OCI-LY1 (cell line): Measurements from ENCODE around the gene FUOM.

Source experiments
- H2AFZ ChIP-seq: fragments of 200-600 bp; sonication (generic), shearing (Covaris generic); 2 replicates; pipeline ENCODE4 v1.6.0; 2014; ENCODE audit warnings: antibody characterized with exemption, mild to moderate bottlenecking, low read length
- H3F3A ChIP-seq: fragments of 200-600 bp; sonication (generic), shearing (Covaris generic); 2 replicates; pipeline ENCODE4 v1.6.0; 2014; ENCODE audit warnings: mild to moderate bottlenecking, antibody characterized with exemption, low read length, moderate library complexity; ENCODE audit not compliant: insufficient read depth
- H3K27ac ChIP-seq: fragments of 200-600 bp; sonication (generic); 2 replicates; pipeline ENCODE4 v1.5.1; 2014; ENCODE audit warnings: low read length, mixed run types, mild to moderate bottlenecking, low read depth; ENCODE audit not compliant: poor library complexity, severe bottlenecking
- H3K27me3 ChIP-seq: fragments of 200-600 bp; sonication (generic); 2 replicates; pipeline ENCODE4 v1.6.0; 2014; ENCODE audit warnings: antibody characterized with exemption, mild to moderate bottlenecking, low read length, moderate library complexity; ENCODE audit not compliant: insufficient read depth
- H3K36me3 ChIP-seq: fragments of 200-600 bp; sonication (generic); 2 replicates; pipeline ENCODE4 v1.6.1; 2014; ENCODE audit warnings: mild to moderate bottlenecking, antibody characterized with exemption, low read length, moderate library complexity, mixed read lengths; ENCODE audit not compliant: insufficient read depth
- H3K4me1 ChIP-seq: fragments of 200-600 bp; sonication (generic); 2 replicates; pipeline ENCODE4 v1.5.1; 2014; ENCODE audit warnings: mild to moderate bottlenecking, low read length, moderate library complexity; ENCODE audit not compliant: insufficient read depth, severe bottlenecking
- H3K4me2 ChIP-seq: fragments of 200-600 bp; sonication (generic), shearing (Covaris generic); 2 replicates; pipeline ENCODE4 v1.6.1; 2014; ENCODE audit warnings: low read length
- H3K4me3 ChIP-seq: fragments of 200-600 bp; sonication (generic); 2 replicates; pipeline ENCODE4 v1.5.1; 2014; ENCODE audit warnings: low read length, low read depth, mild to moderate bottlenecking, mixed read lengths; ENCODE audit not compliant: poor library complexity, severe bottlenecking
- H3K79me2 ChIP-seq: fragments of 200-600 bp; shearing (Covaris generic); 2 replicates; pipeline ENCODE4 v1.6.1; 2016; ENCODE audit warnings: mixed run types, low read length, mixed read lengths; ENCODE audit not compliant: insufficient read depth
- H3K9ac ChIP-seq: fragments of 200-600 bp; sonication (generic), shearing (Covaris generic); 2 replicates; pipeline ENCODE4 v1.6.1; 2014; ENCODE audit warnings: mild to moderate bottlenecking, low read length, mixed read lengths
- H3K9me2 ChIP-seq: fragments of 200-600 bp; sonication (generic), shearing (Covaris generic); 2 replicates; pipeline ENCODE4 v1.6.1; 2014; ENCODE audit warnings: low read depth, mild to moderate bottlenecking, low read length, mixed read lengths
- H3K9me3 ChIP-seq: fragments of 200-600 bp; shearing (Covaris generic); 2 replicates; pipeline ENCODE4 v1.6.1; 2014; ENCODE audit warnings: low read length, mixed read lengths
- H4K20me1 ChIP-seq: fragments of 200-600 bp; sonication (generic), shearing (Covaris generic); 2 replicates; pipeline ENCODE4 v1.6.0; 2016; ENCODE audit warnings: mild to moderate bottlenecking, low read length; ENCODE audit not compliant: insufficient read depth
- CTCF ChIP-seq: fragments of 200-600 bp; sonication (generic), shearing (Covaris generic); IDR thresholded peaks from 2 replicates; pipeline ENCODE4 v1.5.1; 2017; ENCODE audit warnings: mild to moderate bottlenecking, antibody characterized with exemption, low read length, moderate library complexity, mixed read lengths
- EZH2 ChIP-seq: fragments of 200-600 bp; sonication (generic), shearing (Covaris generic); IDR thresholded peaks from 2 replicates; pipeline ENCODE4 v1.8.0; 2017; ENCODE audit warnings: borderline replicate concordance, mixed run types, mild to moderate bottlenecking, antibody characterized with exemption, low read length, moderate library complexity, mixed read lengths

The FUOM gene

GRCh38 chr10:133401500-133401899, 43.7 kb upstream of the FUOM start:
- no peak for TF ChIP-seq EZH2
- TF ChIP-seq CTCF = no peak
- Histone ChIP-seq H3K4me3 (no peak overlapping the region), H3K9ac (no peak overlapping the region), H3K9me3 (no peaks in the 10 kb centered on the region), H2AFZ (no peak overlapping the region), H3K27ac (no peak overlapping the region), H3F3A (no peaks in the 10 kb centered on the region), H3K4me2 (no peak overlapping the region), H3K27me3 (no peaks in the 10 kb centered on the region), H3K4me1 (peaks cover 10% of the 10 kb centered on the region), H3K9me2 (no peaks in the 10 kb centered on the region), H4K20me1 (no peaks in the 10 kb centered on the region), H3K36me3 (peaks cover 82% of the 10 kb centered on the region), H3K79me2 (peaks cover 7% of the 10 kb centered on the region; the same call in 1 of the 2 replicates)

- Histone ChIP-seq H2AFZ (no peak overlapping the region), H3K4me2 (no peak overlapping the region), H3K27ac (no peak overlapping the region), H3K4me3 (no peak overlapping the region), H3K36me3 (peaks cover 82% of the 10 kb centered on the region), H4K20me1 (no peaks in the 10 kb centered on the region), H3K9me2 (no peaks in the 10 kb centered on the region), H3K79me2 (peaks cover 5% of the 10 kb centered on the region; the same call in 1 of the 2 replicates), H3K4me1 (peaks cover 6% of the 10 kb centered on the region), H3K27me3 (no peaks in the 10 kb centered on the region), H3K9ac (no peak overlapping the region), H3K9me3 (no peaks in the 10 kb centered on the region), H3F3A (no peaks in the 10 kb centered on the region)
- TF ChIP-seq CTCF = no peak
- no peak for TF ChIP-seq EZH2
Measured at GRCh38 chr10:133400624-133401424, 43.0 kb upstream of the FUOM start.

GRCh38 chr10:133399123-133399601, 41.3 kb upstream of the FUOM start:
- Histone ChIP-seq H3K27me3 (no peaks in the 10 kb centered on the region), H3K4me1 (peaks cover 11% of the 10 kb centered on the region), H4K20me1 (no peaks in the 10 kb centered on the region), H2AFZ (no peak overlapping the region), H3K79me2 (peaks cover 12% of the 10 kb centered on the region), H3K4me2 (no peak overlapping the region), H3K9me2 (no peaks in the 10 kb centered on the region), H3K9me3 (no peaks in the 10 kb centered on the region), H3K9ac (no peak overlapping the region), H3K36me3 (peaks cover 70% of the 10 kb centered on the region), H3K27ac (no peak overlapping the region), H3K4me3 (no peak overlapping the region), H3F3A (no peaks in the 10 kb centered on the region)
- no peak for TF ChIP-seq EZH2
- no peak for TF ChIP-seq CTCF
